Smooth muscle cell (in vitro differentiated cells): Measurements from ENCODE around the gene IRF4. TPM values are rescaled to one million over a fixed set of nuclear protein-coding genes. Genes with fewer than 3 reads are reported as not detected.

ENCODE experiments used
- DNase-seq: peaks from one replicate; lab custom pipeline; 2025; ENCODE audit not compliant: unreplicated experiment; lab: John Stamatoyannopoulos, UW
- H2AFZ ChIP-seq: fragments of 200-600 bp; sonication (generic); 2 replicates; pipeline ENCODE4 v1.6.0; 2016; ENCODE audit warnings: antibody characterized with exemption, low read depth, mild to moderate bottlenecking
- H3F3A ChIP-seq: fragments of 200-600 bp; sonication (generic); 2 replicates; pipeline ENCODE4 v1.6.0; 2017; ENCODE audit warnings: antibody characterized with exemption, low read depth
- H3K27ac ChIP-seq: fragments of 200-600 bp; sonication (generic); 2 replicates; pipeline ENCODE4 v1.5.1; 2016; ENCODE audit warnings: low read depth, mild to moderate bottlenecking
- H3K27me3 ChIP-seq: fragments of 200-600 bp; sonication (generic); 2 replicates; pipeline ENCODE4 v1.6.1; 2016; ENCODE audit warnings: low read depth, mild to moderate bottlenecking
- H3K36me3 ChIP-seq: fragments of 200-600 bp; sonication (generic); 2 replicates; pipeline ENCODE4 v1.5.1; 2016; ENCODE audit warnings: low read depth
- H3K4me1 ChIP-seq: fragments of 200-600 bp; sonication (generic); 2 replicates; pipeline ENCODE4 v1.5.1; 2016; ENCODE audit warnings: low read depth
- H3K4me2 ChIP-seq: fragments of 200-600 bp; sonication (generic); 2 replicates; pipeline ENCODE4 v1.6.0; 2016; ENCODE audit warnings: mild to moderate bottlenecking
- H3K4me3 ChIP-seq: fragments of 200-600 bp; sonication (generic); 2 replicates; pipeline ENCODE4 v1.5.1; 2016; ENCODE audit warnings: mild to moderate bottlenecking
- H3K79me2 ChIP-seq: fragments of 200-600 bp; sonication (generic); 2 replicates; pipeline ENCODE4 v1.6.0; 2016; ENCODE audit warnings: low read depth, mild to moderate bottlenecking
- H3K9ac ChIP-seq: fragments of 200-600 bp; sonication (generic); 2 replicates; pipeline ENCODE4 v1.6.0; 2016; ENCODE audit warnings: low read depth
- H3K9me3 ChIP-seq: fragments of 200-600 bp; sonication (generic); replicated peaks from 2 replicates; pipeline ENCODE4 v1.5.1; 2016; ENCODE audit warnings: low read depth
- H4K20me1 ChIP-seq: fragments of 200-600 bp; sonication (generic); 2 replicates; pipeline ENCODE4 v1.6.0; 2016; ENCODE audit warnings: low read depth
- WGBS: methylation state at CpG from one replicate; pipeline ENCODE4 v1.1.7; 2016; ENCODE audit warnings: low lambda C conversion rate; 5-methylcytosine and 5-hydroxymethylcytosine counted together
- polyA plus RNA-seq: library from polyadenylated mRNA; unstranded; fragments of >200 nt; fragmentation: Nextera tagmentation; extraction: Ambion mirVana; gene quantifications from 2 replicates; pipeline ENCODE4 v1.2.1, GENCODE V29; 2016
- total RNA-seq: library from RNA; depleted of rRNA; stranded (reverse); fragments of >200 nt; gene quantifications from 2 replicates; pipeline ENCODE4 v1.2.3, GENCODE V29; 2014
- TF ChIP-seq, protein P1 (sequence below): fragments of 200-600 bp; sonication (generic); IDR thresholded peaks from 2 replicates; pipeline ENCODE4 v1.5.1; 2017; ENCODE audit warnings: borderline replicate concordance, mild to moderate bottlenecking, antibody characterized with exemption; ENCODE audit not compliant: insufficient read depth, poor library complexity, severe bottlenecking

Gene IRF4
- total and polyA plus RNA-seq, 2 experiments from 2014 or later, result 0.04 TPM; not detected in 1

- H3K4me1 ChIP-seq, result no peaks in the 10 kb centered on the region
- H3K27me3 ChIP-seq, result no peaks in the 10 kb centered on the region
- H3K79me2 ChIP-seq, result no peaks in the 10 kb centered on the region
- TF ChIP-seq, protein P1, sequence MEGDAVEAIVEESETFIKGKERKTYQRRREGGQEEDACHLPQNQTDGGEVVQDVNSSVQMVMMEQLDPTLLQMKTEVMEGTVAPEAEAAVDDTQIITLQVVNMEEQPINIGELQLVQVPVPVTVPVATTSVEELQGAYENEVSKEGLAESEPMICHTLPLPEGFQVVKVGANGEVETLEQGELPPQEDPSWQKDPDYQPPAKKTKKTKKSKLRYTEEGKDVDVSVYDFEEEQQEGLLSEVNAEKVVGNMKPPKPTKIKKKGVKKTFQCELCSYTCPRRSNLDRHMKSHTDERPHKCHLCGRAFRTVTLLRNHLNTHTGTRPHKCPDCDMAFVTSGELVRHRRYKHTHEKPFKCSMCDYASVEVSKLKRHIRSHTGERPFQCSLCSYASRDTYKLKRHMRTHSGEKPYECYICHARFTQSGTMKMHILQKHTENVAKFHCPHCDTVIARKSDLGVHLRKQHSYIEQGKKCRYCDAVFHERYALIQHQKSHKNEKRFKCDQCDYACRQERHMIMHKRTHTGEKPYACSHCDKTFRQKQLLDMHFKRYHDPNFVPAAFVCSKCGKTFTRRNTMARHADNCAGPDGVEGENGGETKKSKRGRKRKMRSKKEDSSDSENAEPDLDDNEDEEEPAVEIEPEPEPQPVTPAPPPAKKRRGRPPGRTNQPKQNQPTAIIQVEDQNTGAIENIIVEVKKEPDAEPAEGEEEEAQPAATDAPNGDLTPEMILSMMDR, result no peak
- peaks cover 35% of the 10 kb centered on the region for H4K20me1 ChIP-seq
- H3K36me3 ChIP-seq, result no peaks in the 10 kb centered on the region
- H3K27ac ChIP-seq, result no peak overlapping the region
- no peak overlapping the region for H3K9ac ChIP-seq
- H3K4me2 ChIP-seq, result peak overlapping the region; percentile 22
- no peaks in the 10 kb centered on the region for H3F3A ChIP-seq
- H3K9me3 ChIP-seq, result no peaks in the 10 kb centered on the region
- no peak overlapping the region for H3K4me3 ChIP-seq
- no peak for DNase-seq
- 81% methylated on average over 17 of the region's 17 CpGs for WGBS
- no peak overlapping the region for H2AFZ ChIP-seq
Measured at GRCh38 chr6:345747-346385, 45.7 kb upstream of the IRF4 start.

DNA sequence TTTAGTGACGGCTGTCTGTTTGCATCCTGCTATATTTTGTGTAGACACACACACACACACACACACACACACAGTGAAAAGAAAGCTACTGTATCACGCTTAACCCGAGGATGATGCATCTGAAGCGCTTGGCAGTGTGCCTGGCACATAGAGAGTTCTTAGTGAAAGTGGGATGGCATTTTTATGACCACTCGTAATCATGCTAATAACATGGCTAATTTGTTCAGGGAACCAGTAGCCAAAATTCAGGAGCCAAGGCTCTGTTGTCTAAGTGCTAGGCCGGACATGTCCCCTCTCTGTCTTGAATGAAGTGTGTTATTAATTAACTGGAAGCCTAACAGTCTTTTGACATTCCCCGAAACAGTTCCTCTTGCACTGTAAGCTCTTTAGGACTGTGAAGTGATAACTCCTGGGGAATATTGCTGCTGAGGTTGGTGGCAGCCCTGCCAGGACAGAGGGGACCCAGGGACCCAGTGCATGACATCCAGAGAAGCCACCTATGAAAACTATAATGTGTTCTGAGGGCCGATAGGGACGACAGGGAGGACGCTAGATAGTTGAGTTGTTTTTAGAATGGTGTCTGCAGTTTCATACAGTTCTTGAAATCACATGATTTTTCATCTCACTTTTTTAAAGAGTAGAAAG, 45.0 kb upstream of the IRF4 start:
- no peak overlapping the region for H3K4me3 ChIP-seq
- H3K9ac ChIP-seq, result no peak overlapping the region
- no peak overlapping the region for H3K27ac ChIP-seq
- H3K9me3 ChIP-seq, result no peaks in the 10 kb centered on the region
- H3K4me2 ChIP-seq, result no peak overlapping the region
- no peaks in the 10 kb centered on the region for H3K27me3 ChIP-seq
- H2AFZ ChIP-seq, result no peak overlapping the region
- no peak for DNase-seq
- whole genome bisulfite sequencing, result 66% methylated on average over 10 of the region's 10 CpGs
- H3K4me1 ChIP-seq, result no peaks in the 10 kb centered on the region
- no peaks in the 10 kb centered on the region for H3K36me3 ChIP-seq
- H3K79me2 ChIP-seq, result no peaks in the 10 kb centered on the region
- TF ChIP-seq, protein P1, result no peak
- H3F3A ChIP-seq, result no peaks in the 10 kb centered on the region
- H4K20me1 ChIP-seq, result peaks cover 32% of the 10 kb centered on the region

DNA sequence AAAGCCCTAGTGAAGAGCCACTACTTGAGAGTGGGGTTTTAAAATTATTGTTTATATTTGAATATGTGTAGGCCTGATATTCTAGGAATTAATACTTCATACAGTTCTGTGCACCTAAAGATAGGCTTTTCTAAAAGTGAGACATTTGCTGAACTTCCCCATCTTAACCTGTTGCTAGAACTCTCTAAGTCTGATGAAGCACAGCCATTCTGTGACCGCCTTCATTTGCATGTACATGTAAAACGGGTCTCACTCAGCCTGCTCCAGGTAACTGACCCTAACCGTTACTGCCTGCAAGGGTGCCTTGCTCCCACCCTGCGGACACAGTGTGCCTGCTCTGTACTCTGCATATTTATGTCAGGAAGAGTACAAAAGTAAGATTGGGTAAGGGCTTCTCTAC, 44.3 kb upstream of the IRF4 start:
- Histone ChIP-seq H3F3A (no peaks in the 10 kb centered on the region), H3K79me2 (no peaks in the 10 kb centered on the region), H3K4me1 (no peaks in the 10 kb centered on the region), H4K20me1 (peaks cover 26% of the 10 kb centered on the region), H3K9ac (no peak overlapping the region), H3K4me2 (no peak overlapping the region), H3K4me3 (no peak overlapping the region), H3K27me3 (no peaks in the 10 kb centered on the region), H3K36me3 (no peaks in the 10 kb centered on the region), H2AFZ (no peak overlapping the region), H3K9me3 (no peaks in the 10 kb centered on the region), H3K27ac (no peak overlapping the region)
- 79% methylated on average over 4 of the region's 4 CpGs for WGBS
- TF ChIP-seq, protein P1, result no peak
- no peak for DNase-seq
